ENCODE results near the gene KRTAP13-4. TPM values are rescaled to one million over a fixed set of nuclear protein-coding genes. Genes with fewer than 3 reads are reported as not detected.

Gene KRTAP13-4
- total and polyA plus RNA-seq, 2 donors (not counting 1 experiment from before 2014, with no cell fraction given), result not detected

GRCh38 chr21:30408782-30409494 is 21.1 kb upstream of the KRTAP13-4 start:
- no peaks in the 10 kb centered on the region for H3K4me1 Mint-ChIP-seq
- H3K9me3 Mint-ChIP-seq (ENCODE audit: insufficient read depth), result no peaks in the 10 kb centered on the region
- Histone ChIP-seq H3K9ac (ENCODE audit: low read length) (no peak overlapping the region), H3K4me1 (ENCODE audit: control insufficient read depth in 2 of 2, insufficient read depth in 2 of 2, low read length in 2 of 2) (no peaks in the 10 kb centered on the region), H2AFZ (ENCODE audit: insufficient read depth, low read depth, low read length, poor library complexity, severe bottlenecking) (no peak overlapping the region), H3K36me3 (replicated peaks in 1 of 2; ENCODE audit: control extremely low read depth in 1 of 2, control insufficient read depth in 1 of 2, extremely low read depth in 1 of 2, insufficient read depth in 2 of 2, low read length in 1 of 2) (no peaks in the 10 kb centered on the region), H3K9me3 (ENCODE audit: control extremely low read depth in 1 of 3, control insufficient read depth in 2 of 3, insufficient read depth in 1 of 3, low read length in 2 of 3) (peaks cover 0 to 6% (median 0%) of the 10 kb centered on the region in 3 donors), H3K4me3 (ENCODE audit: control extremely low read depth in 1 of 5, extremely low read depth in 1 of 5, insufficient read depth in 1 of 5, low read depth in 2 of 5, low read length in 4 of 5) (no peak overlapping the region), H4K20me1 (ENCODE audit: control insufficient read depth, insufficient read depth, low read length, poor library complexity, severe bottlenecking) (no peaks in the 10 kb centered on the region), H3K27ac (ENCODE audit: low read length in 2 of 2) (no peak overlapping the region), H3K27me3 (replicated peaks in 1 of 4; ENCODE audit: control extremely low read depth in 1 of 4, control insufficient read depth in 3 of 4, insufficient read depth in 4 of 4, low read length in 3 of 4) (no peaks in the 10 kb centered on the region), H3K4me2 (replicated peaks; ENCODE audit: low read depth, low read length, poor library complexity, severe bottlenecking) (no peak overlapping the region), H3K79me2 (ENCODE audit: control insufficient read depth, insufficient read depth, low read length) (no peaks in the 10 kb centered on the region)
- no peak for DNase-seq
- ATAC-seq (ENCODE audit: low read depth), result no peak
- POLR2A ChIA-PET, result no interaction called here
- no peak overlapping the region for H3K4me3 Mint-ChIP-seq
- 56% methylated on average over 11 of the region's 14 CpGs for WGBS (ENCODE audit: insufficient coverage)
- CTCF ChIA-PET, result no interaction called here
- H3K27me3 Mint-ChIP-seq, result no peaks in the 10 kb centered on the region
- no peak overlapping the region for H3K27ac Mint-ChIP-seq
- intact Hi-C loops (cut with micrococcal nuclease), result no loop called here
- TF ChIP-seq EZH2 (IDR thresholded peaks at IDR 0.05; ENCODE audit: borderline replicate concordance, insufficient read depth, low read depth, low read length, poor library complexity, severe bottlenecking), result no peak
- no peak for TF ChIP-seq CTCF (IDR thresholded peaks at IDR 0.05)

GRCh38 chr21:30415993-30416392 is 14.0 kb upstream of the KRTAP13-4 start:
- 81% methylated on average over 4 of the region's 5 CpGs for WGBS (ENCODE audit: insufficient coverage)
- Mint-ChIP-seq H3K9me3 (ENCODE audit: insufficient read depth) (no peaks in the 10 kb centered on the region), H3K27me3 (no peaks in the 10 kb centered on the region), H3K4me1 (no peaks in the 10 kb centered on the region), H3K27ac (no peak overlapping the region), H3K4me3 (no peak overlapping the region)
- TF ChIP-seq CTCF (IDR thresholded peaks at IDR 0.05), result no peak
- TF ChIP-seq EZH2 (IDR thresholded peaks at IDR 0.05; ENCODE audit: borderline replicate concordance, insufficient read depth, low read depth, low read length, poor library complexity, severe bottlenecking), result no peak
- H3K9me3 ChIP-seq (ENCODE audit: control extremely low read depth in 1 of 3, control insufficient read depth in 2 of 3, insufficient read depth in 1 of 3, low read length in 2 of 3), result peaks cover 0 to 2% (median 0%) of the 10 kb centered on the region in 3 donors
- no peaks in the 10 kb centered on the region for H3K4me1 ChIP-seq (ENCODE audit: control insufficient read depth in 2 of 2, insufficient read depth in 2 of 2, low read length in 2 of 2)
- DNase-seq (no peak), ATAC-seq (ENCODE audit: low read depth) (no peak)
- CTCF ChIA-PET, result no interaction called here
- no peaks in the 10 kb centered on the region for H3K27me3 ChIP-seq (replicated peaks in 1 of 4; ENCODE audit: control extremely low read depth in 1 of 4, control insufficient read depth in 3 of 4, insufficient read depth in 4 of 4, low read length in 3 of 4)
- no peak overlapping the region for H3K4me3 ChIP-seq (ENCODE audit: control extremely low read depth in 1 of 5, extremely low read depth in 1 of 5, insufficient read depth in 1 of 5, low read depth in 2 of 5, low read length in 4 of 5)
- no peaks in the 10 kb centered on the region for H4K20me1 ChIP-seq (ENCODE audit: control insufficient read depth, insufficient read depth, low read length, poor library complexity, severe bottlenecking)
- H3K9ac ChIP-seq (ENCODE audit: low read length), result no peak overlapping the region
- H3K4me2 ChIP-seq (replicated peaks; ENCODE audit: low read depth, low read length, poor library complexity, severe bottlenecking), result no peak overlapping the region
- H2AFZ ChIP-seq (ENCODE audit: insufficient read depth, low read depth, low read length, poor library complexity, severe bottlenecking), result no peak overlapping the region
- H3K79me2 ChIP-seq (ENCODE audit: control insufficient read depth, insufficient read depth, low read length), result no peaks in the 10 kb centered on the region
- intact Hi-C loops (cut with micrococcal nuclease), result no loop called here
- POLR2A ChIA-PET, result no interaction called here
- H3K27ac ChIP-seq (ENCODE audit: low read length in 2 of 2), result no peak overlapping the region
- H3K36me3 ChIP-seq (replicated peaks in 1 of 2; ENCODE audit: control extremely low read depth in 1 of 2, control insufficient read depth in 1 of 2, extremely low read depth in 1 of 2, insufficient read depth in 2 of 2, low read length in 1 of 2), result no peaks in the 10 kb centered on the region
